Prostate gland (tissue), 2 donors: ENCODE data around the gene LEUTX.
"Not testable (repeated sequence)": the region's sequence is repeated elsewhere in the genome, so short reads cannot be mapped to it uniquely, and the experiment has no call there.

Source experiments
- POLR2A ChIP-seq: fragments of 450-650 bp; IDR thresholded peaks from one replicate; pipeline ENCODE4 v1.6.1; 2016; ENCODE audit warnings: antibody characterized with exemption, mild to moderate bottlenecking
- POLR2AphosphoS5 ChIP-seq: sonication (generic); formaldehyde crosslinking; IDR thresholded peaks from one replicate; pipeline ENCODE4 v1.6.1; 2017; ENCODE audit warnings: antibody characterized with exemption
- TF ChIP-seq, protein P1 (sequence below), 4 experiments: fragments of 200-600 bp in 2 of 4; fragments of 450-650 bp in 2 of 4; sonication (generic) in 2 of 4; IDR thresholded peaks; 1 replicate in 3 of 4; 2 replicates in 1 of 4; pipeline ENCODE4 v1.5.1; 2016 to 2019; ENCODE audit warnings: antibody characterized with exemption in 4 of 4, mild to moderate bottlenecking in 2 of 4, moderate library complexity in 2 of 4

DNA sequence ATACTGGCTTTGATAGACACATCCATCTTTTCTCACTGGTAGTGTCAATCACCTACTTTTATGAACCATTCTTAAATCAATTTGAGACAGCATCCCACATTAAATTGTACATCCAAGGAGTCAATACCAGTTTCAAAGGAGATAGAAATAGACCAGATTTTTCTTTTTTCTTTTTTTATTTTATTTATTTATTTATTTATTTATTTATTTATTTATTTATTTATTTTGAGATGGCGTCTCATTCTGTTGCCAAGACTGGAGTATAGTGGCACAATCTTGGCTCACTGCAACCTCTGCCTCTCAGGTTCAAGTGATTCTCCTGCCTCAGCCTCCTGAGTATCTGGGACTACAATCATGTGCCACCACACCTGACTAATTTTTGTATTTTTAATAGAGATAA lies 16.8 kb upstream of the LEUTX start:
- TF ChIP-seq, protein P1, sequence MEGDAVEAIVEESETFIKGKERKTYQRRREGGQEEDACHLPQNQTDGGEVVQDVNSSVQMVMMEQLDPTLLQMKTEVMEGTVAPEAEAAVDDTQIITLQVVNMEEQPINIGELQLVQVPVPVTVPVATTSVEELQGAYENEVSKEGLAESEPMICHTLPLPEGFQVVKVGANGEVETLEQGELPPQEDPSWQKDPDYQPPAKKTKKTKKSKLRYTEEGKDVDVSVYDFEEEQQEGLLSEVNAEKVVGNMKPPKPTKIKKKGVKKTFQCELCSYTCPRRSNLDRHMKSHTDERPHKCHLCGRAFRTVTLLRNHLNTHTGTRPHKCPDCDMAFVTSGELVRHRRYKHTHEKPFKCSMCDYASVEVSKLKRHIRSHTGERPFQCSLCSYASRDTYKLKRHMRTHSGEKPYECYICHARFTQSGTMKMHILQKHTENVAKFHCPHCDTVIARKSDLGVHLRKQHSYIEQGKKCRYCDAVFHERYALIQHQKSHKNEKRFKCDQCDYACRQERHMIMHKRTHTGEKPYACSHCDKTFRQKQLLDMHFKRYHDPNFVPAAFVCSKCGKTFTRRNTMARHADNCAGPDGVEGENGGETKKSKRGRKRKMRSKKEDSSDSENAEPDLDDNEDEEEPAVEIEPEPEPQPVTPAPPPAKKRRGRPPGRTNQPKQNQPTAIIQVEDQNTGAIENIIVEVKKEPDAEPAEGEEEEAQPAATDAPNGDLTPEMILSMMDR (IDR thresholded peaks at IDR 0.05) = not testable (repeated sequence)
- not testable (repeated sequence) for TF ChIP-seq POLR2A, POLR2AphosphoS5
